GM21619 (cell line): ENCODE data around the gene TNFRSF13B.
A peak's percentile ranks its signal among the peaks of the same experiment; 100 is the strongest.
"Not testable (repeated sequence)": the region's sequence is repeated elsewhere in the genome, so short reads cannot be mapped to it uniquely, and the experiment has no call there.

Experiments
- ATAC-seq: cut with Tn5 transposase; IDR thresholded peaks from one replicate; pipeline ENCODE4 v1.9.1; 2021; ENCODE audit not compliant: unreplicated experiment

Gene TNFRSF13B

DNA sequence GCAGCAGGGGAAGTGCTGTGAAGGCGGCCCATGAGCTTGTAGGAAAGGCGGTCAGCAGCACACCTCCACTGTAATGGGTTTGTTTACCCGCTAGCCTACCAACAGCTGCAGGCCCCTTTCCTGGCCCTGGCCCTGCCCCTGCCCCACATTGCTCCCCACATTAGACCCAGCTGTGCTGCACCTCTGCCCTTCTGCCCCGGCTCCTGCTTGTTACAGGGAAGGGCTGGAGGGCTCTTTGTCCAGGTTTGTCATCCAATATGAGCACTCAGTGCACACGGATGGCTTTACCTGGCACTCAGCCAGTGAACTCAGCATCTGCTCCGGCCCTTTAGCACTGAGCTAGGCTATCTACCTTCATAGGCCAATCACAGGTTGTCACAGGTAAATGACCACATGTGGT, 36.0 kb upstream of the TNFRSF13B start:
- not testable (repeated sequence) for ATAC-seq

DNA sequence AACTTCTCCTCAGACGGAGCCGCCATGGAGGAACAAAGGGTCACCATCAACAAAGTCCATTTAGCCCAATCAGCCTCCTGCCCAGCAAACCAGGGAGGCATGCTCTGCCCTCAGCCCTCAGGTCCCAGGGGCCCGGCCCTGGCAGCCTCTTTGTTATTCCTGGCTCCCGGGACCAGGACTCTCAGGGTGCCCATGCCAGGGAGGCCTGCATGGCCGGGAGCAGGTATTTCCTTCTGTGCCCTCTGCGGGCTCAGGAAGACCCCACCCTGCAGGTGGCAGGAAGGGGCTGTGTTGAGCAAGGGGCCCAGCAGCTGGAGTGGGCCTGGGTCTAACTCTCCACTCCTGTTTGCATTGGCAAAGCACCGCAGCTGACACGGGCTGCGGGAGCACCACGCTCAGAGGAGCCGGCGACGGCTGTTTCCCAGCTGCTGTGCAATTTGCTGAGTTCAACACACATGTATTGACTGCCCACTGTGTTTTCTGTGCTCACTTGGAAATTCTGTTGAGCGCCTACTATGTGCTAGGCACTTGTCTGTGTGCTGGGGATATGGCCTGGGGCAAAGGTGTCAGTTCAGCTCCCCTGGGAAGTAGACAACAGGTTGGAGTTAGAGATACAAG, 33.2 kb upstream of the TNFRSF13B start:
- not testable (repeated sequence) for ATAC-seq

DNA sequence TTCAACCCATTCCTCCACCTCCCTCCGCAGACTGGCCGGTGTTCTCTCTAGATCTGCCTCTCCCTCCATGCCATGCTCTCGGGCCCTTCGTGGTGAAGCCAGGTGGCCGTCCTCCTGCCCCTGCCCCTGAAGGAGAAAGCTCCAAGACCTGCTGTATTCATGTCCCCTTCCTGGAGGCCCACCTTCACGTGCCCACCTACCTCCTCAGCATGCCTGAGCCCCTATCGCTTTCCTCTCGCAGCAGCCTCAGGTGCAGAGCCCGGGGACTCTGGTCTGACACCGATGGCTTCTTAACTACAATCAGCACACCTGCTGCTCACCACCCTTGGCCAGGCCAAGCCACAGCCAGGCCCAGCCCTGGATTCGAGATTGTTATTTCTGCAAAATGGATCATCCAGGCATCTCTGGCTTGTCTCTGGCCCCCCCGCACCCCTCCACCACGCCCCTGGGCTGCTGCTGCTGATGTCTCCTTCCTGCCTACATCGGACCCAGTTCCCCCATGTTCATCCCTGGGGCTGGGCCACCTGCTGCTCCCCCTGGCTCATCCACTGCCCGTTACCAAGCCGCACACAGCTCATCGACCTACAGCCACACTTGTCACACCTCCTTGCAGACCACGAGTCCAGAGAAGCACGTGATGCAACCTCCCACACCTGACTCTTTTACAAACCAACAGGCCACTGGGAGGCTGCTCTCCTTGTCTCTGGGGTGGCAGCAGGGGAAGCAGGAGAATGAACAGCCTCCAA, 32.5 kb upstream of the TNFRSF13B start:
- ATAC-seq = no peak

DNA sequence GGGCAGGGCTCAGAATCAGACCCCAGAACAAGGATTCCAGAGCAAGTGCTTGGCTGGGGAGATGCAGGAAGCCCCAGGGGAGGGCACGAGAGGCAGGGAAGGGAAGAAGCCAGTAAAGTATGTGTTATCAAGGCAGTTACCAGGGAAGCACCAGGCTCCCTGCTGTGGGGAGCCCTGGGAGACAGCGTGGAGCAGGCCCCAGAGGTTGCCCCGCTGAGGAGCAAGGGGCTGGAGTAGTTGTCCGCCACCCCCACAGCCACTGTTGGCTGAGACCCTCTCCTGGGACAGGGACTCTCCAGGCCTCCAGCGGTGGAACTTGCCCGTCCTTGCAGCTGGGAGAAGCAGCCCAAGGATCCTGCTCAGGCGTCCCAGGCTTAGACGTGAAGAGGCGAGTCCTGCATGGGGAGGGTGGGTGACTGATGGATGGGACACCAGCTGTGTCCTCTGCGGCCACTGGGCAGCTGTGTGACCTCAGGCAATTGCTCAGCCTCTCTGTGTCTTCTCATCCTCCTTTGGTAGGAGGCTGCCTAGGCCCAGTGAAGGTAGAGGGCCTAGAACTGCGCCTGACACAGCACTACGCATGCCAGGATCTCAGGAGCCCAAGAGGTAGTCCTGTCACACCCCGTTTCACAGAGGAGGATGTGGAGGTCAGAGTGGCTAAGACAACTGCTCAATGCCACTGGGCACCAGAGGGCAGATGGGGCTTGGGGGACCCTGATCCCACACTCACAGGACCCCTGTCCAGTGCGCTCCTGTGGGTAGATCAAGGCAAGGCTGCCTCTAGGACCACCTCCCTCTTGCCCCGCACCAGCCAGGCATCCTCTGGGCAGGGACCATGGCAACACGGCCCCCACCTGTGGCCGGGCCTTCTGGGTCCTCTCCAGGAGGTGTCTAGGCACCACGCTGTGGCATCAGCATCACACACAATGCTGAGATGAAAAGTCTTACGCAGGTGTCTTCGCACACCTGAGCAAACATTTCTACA, 31.1 kb upstream of the TNFRSF13B start:
- not testable (repeated sequence) for ATAC-seq

DNA sequence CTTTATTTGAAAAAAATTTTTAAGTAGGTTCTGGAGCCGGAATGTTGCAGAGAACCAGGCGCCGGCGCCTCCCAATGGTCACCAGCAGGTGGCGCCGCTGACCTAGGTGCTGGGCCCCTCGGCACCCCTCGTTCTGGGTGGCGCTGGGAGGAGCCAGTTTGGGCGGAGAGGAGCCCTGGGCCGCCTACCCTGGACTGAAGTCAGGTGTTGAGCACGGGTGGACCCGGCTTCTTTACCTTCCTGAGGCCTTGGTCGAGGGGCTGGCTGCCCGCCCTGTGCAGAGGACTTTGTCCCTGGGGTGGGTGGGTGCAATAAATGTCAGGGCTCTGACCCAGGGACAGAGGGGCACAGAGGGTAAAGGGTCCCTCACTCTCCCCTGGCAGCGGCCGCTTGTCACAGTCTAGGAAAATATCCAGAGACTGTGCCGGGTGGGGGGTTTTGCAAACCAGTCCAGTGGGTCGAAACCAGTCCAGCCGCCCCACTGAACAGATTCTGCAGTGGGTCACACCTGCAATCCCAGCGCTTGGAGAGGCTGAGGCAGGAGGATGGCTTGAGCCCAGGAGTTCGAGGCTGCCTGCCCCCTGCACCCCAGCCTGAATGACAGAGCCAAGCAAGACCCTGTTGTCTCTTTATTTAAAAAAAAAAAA, 30.1 kb upstream of the TNFRSF13B start:
- ATAC-seq = peak; percentile 57

DNA sequence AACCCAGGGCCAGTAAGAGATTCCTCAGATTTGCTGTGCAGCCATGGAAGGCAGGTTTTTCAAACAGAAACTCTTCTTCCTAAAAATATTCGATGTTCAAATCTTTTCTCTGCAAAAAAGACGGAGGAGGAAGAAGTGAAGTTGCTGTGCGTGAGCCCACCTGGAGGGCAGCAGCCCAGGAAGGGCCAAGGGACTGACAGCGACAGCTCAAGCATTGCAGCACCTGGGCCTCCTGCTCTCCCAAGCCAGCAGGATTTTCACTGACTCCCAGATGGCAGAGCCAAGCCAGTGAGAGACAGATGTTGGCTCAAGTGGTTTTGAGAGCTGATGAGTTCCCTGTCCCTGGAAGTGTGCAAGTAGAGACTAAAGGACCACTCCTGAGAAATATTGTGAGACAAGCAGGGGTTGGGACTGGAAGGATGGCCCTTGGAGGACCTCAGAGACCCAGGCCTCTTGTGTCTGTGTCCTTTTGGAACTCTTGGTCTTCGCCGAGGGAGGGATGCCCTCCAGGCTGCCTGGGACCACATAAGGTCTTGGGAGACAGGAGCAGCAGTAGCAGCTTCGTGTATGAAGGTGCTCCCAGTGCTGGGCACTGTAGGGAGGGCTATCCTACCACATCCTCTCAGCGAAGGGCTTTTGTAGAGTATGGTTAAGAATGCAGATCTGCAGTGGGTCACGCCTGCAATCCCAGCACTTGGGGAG, 29.3 kb upstream of the TNFRSF13B start:
- ATAC-seq = no peak

DNA sequence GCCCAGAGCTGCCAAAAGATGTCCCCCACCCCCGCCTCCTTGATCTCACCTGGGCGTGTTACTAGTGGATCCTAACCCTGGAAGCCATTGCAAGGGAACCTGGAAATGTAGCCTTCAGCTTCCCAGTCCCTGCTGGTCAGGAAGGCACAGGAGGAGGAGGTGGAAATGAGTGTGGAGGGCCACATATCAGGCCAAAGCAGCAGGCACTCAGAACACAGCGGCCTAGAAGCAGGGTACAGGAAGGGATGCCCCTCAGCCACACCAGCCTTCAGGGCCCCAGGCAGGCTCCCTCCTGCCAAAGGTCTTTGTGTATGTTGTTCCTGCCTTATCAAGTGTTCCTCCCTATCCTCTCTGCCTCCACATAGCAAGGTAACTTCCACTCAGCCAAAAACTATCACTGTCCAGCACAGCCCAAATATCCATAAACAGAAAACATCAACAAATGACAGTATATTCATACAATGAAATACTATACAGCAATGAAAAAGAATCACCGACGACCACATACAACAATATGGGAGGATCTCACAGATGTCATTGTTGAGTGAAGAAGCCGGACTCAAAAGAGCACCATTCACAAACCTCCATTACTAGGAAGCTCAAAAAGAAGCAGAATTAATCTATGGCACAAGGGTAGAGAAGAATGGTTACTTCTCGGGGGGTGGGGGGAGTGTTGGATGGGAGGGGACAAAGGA, 28.2 kb upstream of the TNFRSF13B start:
- ATAC-seq = no peak

DNA sequence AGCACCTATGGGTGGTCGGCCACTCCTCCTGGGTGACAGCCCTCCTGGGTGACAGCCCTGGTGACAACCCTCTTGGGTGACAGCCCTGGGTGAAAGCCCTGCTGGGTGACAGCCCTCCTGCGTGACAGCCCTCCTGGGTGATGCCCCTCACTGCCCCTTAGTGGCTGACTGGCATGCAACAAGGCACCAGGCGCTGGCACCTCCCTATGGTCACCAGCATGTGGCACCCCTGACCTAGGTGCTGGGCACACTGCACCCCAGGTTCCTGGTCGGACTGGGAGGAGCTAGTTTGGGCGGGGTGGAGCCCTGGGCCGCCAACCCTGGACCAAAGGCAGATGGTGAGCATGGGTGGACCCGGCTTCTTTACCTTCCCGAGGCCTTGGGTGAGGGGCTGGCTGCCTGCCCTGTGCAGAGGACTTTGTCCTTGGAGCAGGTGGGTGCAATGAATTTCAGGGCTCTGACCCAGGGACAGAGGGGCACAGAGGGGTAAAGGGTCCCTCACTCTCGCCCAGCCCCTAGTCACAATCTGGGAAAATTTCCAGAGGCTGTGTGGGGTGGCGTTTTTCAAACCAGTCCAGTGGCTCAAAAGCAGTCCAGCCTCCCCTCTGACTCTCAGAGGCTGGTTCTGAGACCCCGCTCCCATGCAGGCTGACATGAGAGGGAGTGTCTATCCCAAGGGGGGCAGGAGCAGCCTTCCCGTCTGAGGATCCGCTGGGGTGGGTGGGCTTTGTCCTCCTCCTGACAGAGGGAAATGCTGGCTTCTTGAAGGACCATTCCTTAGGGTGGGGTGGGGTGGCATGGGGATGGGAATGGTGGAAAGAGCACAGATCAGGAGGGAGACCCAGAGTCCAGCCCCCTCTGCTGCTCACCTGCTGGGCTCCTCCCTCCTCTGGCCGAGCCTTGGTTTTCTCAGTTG, 25.9 kb upstream of the TNFRSF13B start:
- ATAC-seq = no peak

DNA sequence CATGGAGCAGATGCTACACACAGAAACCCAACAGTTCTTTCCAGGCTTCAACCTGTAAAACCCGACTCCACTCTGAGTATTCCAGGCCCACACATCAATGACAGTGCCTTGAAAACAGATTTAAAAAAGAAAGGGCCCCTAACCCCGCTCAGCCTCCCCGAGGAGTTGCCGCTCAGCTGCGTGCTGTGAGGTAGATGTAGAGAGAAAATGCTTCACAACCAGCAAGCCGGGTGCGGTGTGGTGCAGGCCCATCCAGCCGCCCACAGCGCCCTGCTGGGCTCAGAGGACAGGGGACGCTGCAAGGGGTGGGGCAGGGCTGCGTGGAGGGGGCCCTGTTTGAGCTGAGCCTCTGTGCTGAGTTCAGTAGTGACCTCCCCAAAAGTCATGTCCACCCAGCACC, 24.8 kb upstream of the TNFRSF13B start:
- ATAC-seq = not testable (repeated sequence)

DNA sequence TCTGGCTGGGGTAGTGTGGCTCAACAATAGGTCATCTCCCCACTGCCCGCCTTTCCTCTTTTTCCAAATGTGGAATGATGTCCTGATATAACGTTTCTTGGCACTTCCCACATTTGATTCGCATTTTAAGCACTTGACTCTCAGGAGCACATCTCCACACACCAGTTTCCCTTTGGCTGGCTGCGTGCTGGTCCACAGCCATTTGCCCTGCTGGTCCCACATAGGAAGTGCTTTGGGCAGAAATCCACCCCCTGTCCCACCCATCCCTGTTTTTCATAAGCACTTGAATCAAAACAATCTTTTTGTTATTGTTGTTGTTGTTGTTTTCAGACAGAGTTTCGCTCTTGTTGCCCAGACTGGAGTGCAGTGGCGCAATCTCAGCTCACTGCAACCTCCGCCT, 24.0 kb upstream of the TNFRSF13B start:
- ATAC-seq = no peak

DNA sequence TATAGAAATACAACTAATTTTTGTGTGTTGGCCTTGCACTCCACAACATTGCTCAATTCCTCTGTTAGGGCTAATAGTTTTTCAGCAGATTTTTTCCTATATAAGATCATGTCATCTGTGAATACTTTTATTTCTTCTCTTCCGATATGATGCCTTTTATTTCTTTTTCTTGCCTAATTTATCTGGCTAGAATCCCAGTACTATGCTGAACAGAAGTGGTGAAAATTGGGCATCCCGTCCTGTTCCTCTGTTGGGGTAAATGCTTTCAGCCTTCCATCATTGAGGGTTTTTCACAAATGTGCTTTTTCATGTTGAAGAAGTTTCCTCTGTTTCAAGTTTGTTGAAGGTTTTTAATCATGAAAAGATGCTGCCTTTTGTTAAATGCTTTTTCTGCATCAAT, 22.7 kb upstream of the TNFRSF13B start:
- ATAC-seq = no peak

DNA sequence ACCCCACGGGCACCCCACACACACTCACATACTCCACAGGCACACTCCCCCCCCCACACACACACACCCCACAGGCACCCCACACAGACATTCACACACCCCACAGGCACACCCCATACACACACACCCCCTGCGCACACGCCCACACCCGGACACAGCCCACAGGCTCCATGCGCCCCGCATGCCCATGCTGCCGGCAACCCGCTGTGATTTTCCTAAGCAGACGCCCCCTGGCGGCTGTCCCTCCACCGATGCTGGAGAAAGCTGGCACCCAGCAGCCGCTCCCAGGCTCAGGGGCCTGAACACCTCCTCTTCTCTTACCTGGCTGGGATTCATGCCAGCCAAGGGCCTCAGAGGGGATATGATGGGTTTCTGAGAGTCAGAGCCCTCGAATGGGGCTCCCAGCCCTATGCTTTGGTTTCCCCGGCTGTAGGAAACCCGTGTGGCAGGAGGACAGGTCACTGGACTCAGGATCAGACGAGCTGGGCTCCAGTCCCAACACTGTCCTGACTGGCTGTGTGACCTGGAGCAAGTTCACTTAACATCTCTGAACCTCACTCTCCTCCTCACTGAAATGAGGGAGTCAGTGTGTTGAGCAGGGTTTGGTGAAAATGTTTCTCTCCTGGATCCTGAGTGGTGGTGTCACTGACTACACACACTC, 19.6 kb upstream of the TNFRSF13B start:
- ATAC-seq = no peak

DNA sequence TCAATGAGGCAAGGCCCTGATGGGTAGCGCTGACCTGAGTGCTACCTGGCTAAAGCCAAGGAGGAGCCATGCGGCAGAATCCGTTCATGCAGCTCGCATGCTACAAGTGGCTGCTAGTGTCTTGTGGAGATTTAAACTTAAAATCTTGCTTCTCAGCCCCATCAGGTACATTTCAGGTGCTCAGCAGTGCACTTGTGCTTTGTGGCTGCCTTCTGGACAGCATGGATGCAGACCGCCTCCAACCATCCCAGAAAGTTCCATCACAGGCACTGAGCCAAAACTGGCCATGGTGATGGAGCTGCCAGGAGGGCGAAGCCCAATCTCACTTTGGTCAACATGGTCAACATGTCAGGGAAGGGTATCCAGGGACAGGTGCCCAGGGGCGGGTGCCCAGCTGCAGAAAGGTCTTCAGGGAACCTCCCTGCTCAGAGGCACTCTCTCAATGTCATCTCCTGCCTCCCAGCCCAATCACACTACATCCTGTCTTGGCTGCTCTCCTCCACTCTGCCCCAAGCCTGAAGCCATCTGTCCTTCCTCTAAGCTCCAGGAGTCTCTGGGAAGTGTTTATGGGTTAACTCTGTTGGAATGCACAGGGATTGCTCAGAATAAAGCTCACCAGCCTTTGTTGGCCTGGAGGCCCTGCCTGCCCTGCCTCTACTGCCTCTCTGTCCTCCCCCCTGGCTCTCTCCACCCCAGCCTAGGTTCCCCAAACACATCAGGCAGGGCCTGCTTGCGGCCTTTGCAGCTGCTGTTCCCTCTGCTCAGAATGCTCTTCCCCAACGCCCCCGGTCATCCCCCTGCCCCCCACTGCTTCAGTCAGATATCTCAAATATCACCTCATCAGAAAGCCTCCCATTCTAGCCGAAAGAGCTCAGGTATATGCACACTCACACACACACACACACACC, 18.3 kb upstream of the TNFRSF13B start:
- ATAC-seq = no peak

DNA sequence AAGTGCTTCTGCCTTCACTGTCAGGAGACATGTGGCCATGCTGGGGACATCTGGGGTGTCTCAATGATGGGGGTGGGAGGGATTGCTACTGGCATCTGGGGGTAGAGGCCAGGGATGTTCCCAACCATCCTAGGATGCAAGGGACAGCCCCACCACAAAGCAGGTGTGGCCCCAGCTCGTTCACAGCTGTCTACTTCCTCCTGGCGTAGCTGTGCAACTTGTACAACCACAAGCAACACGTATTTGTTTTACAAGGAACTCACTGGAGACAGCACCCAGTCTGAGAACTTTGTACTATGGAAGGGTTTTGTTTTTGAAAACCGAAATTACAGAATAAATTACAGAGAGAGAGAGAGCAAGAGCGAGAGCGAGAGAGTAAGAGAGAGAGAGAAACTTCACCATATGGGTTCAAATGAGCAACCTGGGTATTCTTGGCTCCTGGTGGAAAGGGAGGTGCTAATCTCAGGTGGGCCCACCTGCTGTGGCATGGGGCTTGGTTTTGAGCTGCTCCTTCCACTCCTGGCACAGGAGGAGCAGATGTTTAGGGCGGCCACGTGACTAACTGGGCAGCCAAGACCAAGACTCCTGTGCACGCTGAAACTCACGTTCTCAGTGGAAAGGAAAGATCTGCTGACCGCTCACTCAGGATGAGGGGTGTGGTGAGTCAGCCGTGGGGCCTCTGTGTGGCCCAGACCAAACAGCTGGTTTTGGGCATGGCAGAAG, 17.5 kb upstream of the TNFRSF13B start:
- peak; percentile 26 for ATAC-seq

DNA sequence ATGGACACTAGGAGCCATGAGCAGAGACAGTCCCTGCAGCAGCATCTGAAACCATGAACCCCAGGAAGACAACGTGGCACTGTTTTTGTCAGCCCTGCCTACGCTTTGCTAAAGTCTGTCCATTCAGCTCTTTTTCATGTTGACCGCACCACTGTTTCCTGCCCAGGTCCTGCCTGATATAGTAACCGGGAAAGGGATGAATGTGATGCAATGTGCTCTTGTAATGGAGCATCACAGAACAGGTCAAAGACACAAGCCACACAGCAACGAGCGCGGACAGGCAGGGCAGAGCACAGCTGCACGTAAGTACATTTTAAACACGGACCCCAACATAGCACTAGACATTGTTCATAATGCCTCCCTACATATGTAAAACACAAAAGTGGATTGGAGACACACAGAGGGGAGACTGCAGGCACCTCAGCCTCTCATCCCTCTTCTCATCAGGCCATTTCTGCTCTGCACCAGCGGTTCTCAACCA, 16.9 kb upstream of the TNFRSF13B start:
- ATAC-seq = peak; percentile 3

DNA sequence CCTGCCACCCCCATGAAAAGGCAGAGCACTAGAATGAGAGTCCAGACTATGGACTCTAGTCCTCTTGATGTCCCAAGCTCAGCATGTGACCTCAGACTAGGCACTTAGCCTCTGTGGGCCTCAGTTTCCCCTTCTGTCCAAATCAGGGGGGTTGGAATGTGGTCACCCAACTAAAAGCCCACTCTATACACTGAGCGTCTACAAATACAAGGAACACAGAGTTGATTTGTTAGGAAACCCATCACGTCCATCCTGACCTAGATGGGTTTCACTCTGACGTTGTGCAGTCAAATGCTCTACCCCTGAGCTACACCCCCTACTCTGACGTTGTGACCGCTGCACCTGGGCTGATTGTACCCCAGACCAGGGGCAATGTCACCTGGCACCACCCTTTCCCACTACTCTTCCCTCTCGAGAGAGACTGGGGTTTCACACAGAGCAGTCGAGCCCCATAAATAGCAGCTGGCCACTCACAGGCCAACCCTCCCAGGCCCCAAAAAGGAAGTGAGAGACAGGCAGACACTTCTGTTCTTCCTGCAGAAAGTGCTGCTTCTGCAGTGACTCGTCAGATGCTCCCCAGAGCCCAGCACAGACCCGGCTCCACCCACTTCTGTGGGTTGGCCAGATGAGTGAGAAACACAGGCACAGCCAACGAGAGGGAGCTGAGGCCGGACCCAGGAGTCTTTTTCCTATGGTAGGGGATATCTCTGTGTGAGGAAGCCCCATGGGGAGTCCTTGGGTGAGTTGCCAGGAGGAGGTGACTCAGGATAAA, 16.1 kb upstream of the TNFRSF13B start:
- peak; percentile 57 for ATAC-seq
